LNCAP (cell line): ENCODE data around the gene UHRF2.

Experiments used
- TF ChIP-seq, protein P1 (sequence below): fragments of 450-650 bp; IDR thresholded peaks from 2 replicates; pipeline ENCODE4 v1.5.1; 2017; ENCODE audit warnings: mild to moderate bottlenecking

The UHRF2 gene

DNA sequence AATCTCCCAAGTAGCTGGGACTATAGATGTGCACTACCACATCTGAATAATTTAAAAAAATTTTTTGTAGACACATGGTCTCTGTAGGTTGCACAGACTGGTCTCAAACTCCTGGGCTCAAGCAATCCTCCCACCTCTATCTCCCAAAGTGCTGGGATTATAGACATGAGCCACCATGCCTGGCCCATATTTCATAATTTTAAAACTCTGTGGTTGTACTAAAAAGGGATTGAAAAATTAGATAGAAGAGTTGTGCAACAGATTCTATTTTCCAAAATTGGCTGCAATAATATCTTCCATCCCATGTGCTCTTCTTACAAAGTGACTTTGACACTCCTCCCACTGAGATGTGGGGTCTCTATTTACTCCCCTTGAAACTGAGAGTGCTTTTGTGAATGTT is 7.6 kb upstream of the UHRF2 start:
- TF ChIP-seq, protein P1, sequence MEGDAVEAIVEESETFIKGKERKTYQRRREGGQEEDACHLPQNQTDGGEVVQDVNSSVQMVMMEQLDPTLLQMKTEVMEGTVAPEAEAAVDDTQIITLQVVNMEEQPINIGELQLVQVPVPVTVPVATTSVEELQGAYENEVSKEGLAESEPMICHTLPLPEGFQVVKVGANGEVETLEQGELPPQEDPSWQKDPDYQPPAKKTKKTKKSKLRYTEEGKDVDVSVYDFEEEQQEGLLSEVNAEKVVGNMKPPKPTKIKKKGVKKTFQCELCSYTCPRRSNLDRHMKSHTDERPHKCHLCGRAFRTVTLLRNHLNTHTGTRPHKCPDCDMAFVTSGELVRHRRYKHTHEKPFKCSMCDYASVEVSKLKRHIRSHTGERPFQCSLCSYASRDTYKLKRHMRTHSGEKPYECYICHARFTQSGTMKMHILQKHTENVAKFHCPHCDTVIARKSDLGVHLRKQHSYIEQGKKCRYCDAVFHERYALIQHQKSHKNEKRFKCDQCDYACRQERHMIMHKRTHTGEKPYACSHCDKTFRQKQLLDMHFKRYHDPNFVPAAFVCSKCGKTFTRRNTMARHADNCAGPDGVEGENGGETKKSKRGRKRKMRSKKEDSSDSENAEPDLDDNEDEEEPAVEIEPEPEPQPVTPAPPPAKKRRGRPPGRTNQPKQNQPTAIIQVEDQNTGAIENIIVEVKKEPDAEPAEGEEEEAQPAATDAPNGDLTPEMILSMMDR, result no peak

GRCh38 chr9:6407778-6408177 is 5.2 kb upstream of the UHRF2 start:
- TF ChIP-seq, protein P1, result no peak

GRCh38 chr9:6408320-6408719 is 4.7 kb upstream of the UHRF2 start:
- TF ChIP-seq, protein P1, result no peak

DNA sequence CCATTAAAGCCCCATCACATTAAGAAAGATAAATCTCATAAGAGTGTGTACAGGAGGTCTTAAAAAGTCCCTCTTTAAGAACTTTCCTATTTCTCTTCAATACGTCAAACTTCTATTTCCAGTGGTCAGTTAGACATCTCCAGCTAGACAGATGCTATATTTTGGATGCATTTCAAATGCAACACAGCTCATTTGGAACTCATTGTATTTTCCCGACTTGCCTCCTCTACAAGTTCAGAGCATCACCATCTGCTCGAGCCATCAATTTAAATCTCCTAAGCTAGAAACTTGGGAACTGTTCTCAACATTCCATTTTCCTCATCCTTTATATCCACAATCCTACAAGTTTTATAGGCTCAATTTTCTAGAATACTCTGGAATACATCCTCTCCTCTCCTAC is 3.2 kb upstream of the UHRF2 start:
- TF ChIP-seq, protein P1, result no peak

GRCh38 chr9:6410633-6411032 is 2.4 kb upstream of the UHRF2 start:
- TF ChIP-seq, protein P1, result no peak

DNA sequence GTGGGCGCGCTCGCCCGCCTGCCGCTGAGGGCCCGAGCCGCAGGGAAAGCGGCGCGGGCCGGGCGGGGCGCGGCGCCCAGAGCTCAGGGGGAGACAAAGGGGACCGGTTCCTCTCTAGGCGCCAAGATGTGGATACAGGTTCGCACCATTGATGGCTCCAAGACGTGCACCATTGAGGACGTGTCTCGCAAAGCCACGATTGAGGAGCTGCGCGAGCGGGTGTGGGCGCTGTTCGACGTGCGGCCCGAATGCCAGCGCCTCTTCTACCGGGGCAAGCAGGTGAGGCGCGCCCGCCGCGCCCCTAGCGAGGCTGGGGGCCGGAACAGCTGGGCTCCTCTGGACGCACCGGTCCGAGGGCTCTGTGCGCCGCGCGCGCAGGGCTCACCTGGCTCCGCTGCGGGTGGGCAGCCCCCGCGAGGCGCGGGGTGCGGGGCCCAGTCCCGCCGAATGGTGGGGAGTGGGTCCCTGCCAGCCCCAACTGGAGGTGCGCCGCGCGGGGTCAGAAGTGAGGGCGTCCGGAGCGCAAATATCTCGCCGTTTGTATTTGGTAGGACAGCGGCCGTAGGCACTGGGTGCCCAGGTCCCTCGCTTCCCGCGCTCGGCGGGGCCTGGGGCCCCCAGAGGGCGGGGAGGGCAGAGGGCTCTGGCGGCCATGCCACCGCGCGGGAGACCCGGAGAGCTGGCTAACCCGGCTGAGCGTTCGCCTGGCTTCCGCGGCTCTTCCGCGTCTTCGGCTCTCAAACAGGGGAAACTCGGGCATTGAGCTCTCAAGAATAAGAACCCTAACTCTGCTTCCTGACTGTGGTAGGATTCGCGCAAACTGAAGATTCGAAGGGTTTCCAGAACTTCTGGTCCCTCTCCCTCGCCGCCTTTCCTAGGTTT is 607 bp downstream of the UHRF2 start:
- TF ChIP-seq, protein P1, result peak; percentile 16

DNA sequence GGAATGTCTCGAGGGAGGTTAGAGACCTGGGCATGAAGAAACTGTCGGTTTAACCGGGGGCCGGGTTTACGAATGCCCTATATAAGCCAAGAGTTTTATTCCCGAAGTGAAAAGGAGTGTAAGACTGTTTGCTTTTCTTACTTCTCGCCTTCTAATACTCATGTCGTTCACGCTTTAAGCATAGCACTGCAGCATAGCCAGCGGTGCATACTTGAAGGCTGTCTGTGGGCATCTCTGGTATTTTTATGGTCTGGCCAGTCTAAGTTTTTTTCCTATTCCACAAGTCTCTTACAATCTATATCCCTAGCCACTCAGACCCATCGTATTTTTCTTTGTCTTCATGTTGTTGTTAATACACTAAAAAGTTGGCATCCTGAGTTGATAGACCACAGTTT is 1.2 kb downstream of the UHRF2 start:
- TF ChIP-seq, protein P1, result no peak
